ENCODE results near the gene ANKRD10. TPM values are rescaled to one million over a fixed set of nuclear protein-coding genes. Genes with fewer than 3 reads are reported as not detected.
"Not testable (repeated sequence)": the region's sequence is repeated elsewhere in the genome, so short reads cannot be mapped to it uniquely, and the experiment has no call there.

The ANKRD10 gene
- total and polyA plus RNA-seq, 2 experiments from 2014 or later, result 127 to 191 TPM

- Histone ChIP-seq H3K27me3 (no peaks in the 10 kb centered on the region), H3K4me1 (ENCODE audit: low read depth) (peaks cover 11% of the 10 kb centered on the region), H3K9me3 (ENCODE audit: low read depth) (no peaks in the 10 kb centered on the region), H3K27ac (no peak overlapping the region), H3K36me3 (no peaks in the 10 kb centered on the region), H3K4me3 (no peak overlapping the region)
- no peak for DNase-seq (ENCODE audit: low read depth in 1 of 2, low spot score in 1 of 2)
- TF ChIP-seq CTCF (IDR thresholded peaks at IDR 0.05; ENCODE audit: low read depth, low read length), result no peak
Measured at GRCh38 chr13:110838867-110839538, 75.9 kb downstream of the ANKRD10 start.

- Histone ChIP-seq H3K9me3 (ENCODE audit: low read depth) (no peaks in the 10 kb centered on the region), H3K36me3 (no peaks in the 10 kb centered on the region), H3K4me1 (ENCODE audit: low read depth) (peaks cover 11% of the 10 kb centered on the region), H3K27ac (no peak overlapping the region), H3K27me3 (no peaks in the 10 kb centered on the region), H3K4me3 (no peak overlapping the region)
- no peak for DNase-seq (ENCODE audit: low read depth in 1 of 2, low spot score in 1 of 2)
- TF ChIP-seq CTCF (IDR thresholded peaks at IDR 0.05; ENCODE audit: low read depth, low read length), result no peak
Measured at GRCh38 chr13:110838116-110838515, 76.8 kb downstream of the ANKRD10 start.

- not testable (repeated sequence) for H3K36me3 ChIP-seq; H3K9me3 ChIP-seq (ENCODE audit: low read depth); H3K27ac ChIP-seq; DNase-seq (ENCODE audit: low read depth in 1 of 2, low spot score in 1 of 2); H3K4me3 ChIP-seq; H3K27me3 ChIP-seq
- H3K4me1 ChIP-seq (ENCODE audit: low read depth), result peaks cover 11% of the 10 kb centered on the region
Measured at GRCh38 chr13:110837397-110838061, 77.3 kb downstream of the ANKRD10 start.

GRCh38 chr13:110836605-110836903 lies 78.3 kb downstream of the ANKRD10 start:
- no peak overlapping the region for H3K4me3 ChIP-seq
- TF ChIP-seq CTCF (IDR thresholded peaks at IDR 0.05; ENCODE audit: low read depth, low read length), result no peak

GRCh38 chr13:110835721-110836604 lies 78.9 kb downstream of the ANKRD10 start:
- H3K4me1 ChIP-seq (ENCODE audit: low read depth), result peaks cover 11% of the 10 kb centered on the region
- no peak for TF ChIP-seq CTCF (IDR thresholded peaks at IDR 0.05; ENCODE audit: low read depth, low read length)

More at GRCh38 chr13:110836605-110836903, 78.3 kb downstream of the ANKRD10 start:
- no peak for DNase-seq (ENCODE audit: low read depth in 1 of 2, low spot score in 1 of 2)
- Histone ChIP-seq H3K36me3 (no peaks in the 10 kb centered on the region), H3K4me1 (ENCODE audit: low read depth) (peaks cover 11% of the 10 kb centered on the region), H3K27me3 (no peaks in the 10 kb centered on the region), H3K9me3 (ENCODE audit: low read depth) (no peaks in the 10 kb centered on the region), H3K27ac (no peak overlapping the region)

More at GRCh38 chr13:110835721-110836604, 78.9 kb downstream of the ANKRD10 start:
- no peak overlapping the region for H3K27ac ChIP-seq
- H3K9me3 ChIP-seq (ENCODE audit: low read depth), result no peaks in the 10 kb centered on the region
- H3K4me3 ChIP-seq, result no peak overlapping the region
- no peaks in the 10 kb centered on the region for H3K27me3 ChIP-seq
- DNase-seq (ENCODE audit: low read depth in 1 of 2, low spot score in 1 of 2), result peak in 1 of 2 donors; percentile 56
- no peaks in the 10 kb centered on the region for H3K36me3 ChIP-seq

All from cardiac muscle cell (in vitro differentiated cells and primary cell).